Ascending aorta (tissue), 2 donors: ENCODE results near the gene SNAPIN. TPM values are rescaled to one million over a fixed set of nuclear protein-coding genes. Genes with fewer than 3 reads are reported as not detected.
A peak's percentile ranks its signal among the peaks of the same experiment; 100 is the strongest.

Source experiments
- DNase-seq, 2 donors: peaks; one replicate each; pipeline ENCODE4 v3.0.0-alpha.2; 2019; ENCODE audit warnings: low spot score in 2 of 2
- H3K27ac ChIP-seq, 2 donors: fragments of 200-600 bp; sonication (generic); one replicate each; pipeline ENCODE4 v1.5.1; 2016 to 2017; ENCODE audit warnings: mild to moderate bottlenecking in 1 of 2
- H3K27me3 ChIP-seq: fragments of 200-600 bp; sonication (generic); one replicate; pipeline ENCODE4 v1.5.1; 2017
- H3K36me3 ChIP-seq, 2 donors: fragments of 200-600 bp; sonication (generic); one replicate each; pipeline ENCODE4 v1.5.1; 2016
- H3K4me1 ChIP-seq, 2 donors: fragments of 200-600 bp; sonication (generic); one replicate each; pipeline ENCODE4 v1.5.1; 2016 to 2017; ENCODE audit warnings: mild to moderate bottlenecking in 1 of 2
- H3K4me3 ChIP-seq, 2 donors: fragments of 200-600 bp; sonication (generic); one replicate each; pipeline ENCODE4 v1.5.1; 2016 to 2017; ENCODE audit warnings: mild to moderate bottlenecking in 1 of 2
- H3K9me3 ChIP-seq, 2 donors: fragments of 200-600 bp; sonication (generic); one replicate each; pipeline ENCODE4 v1.5.1; 2016
- intact Hi-C: fragments of 100-400 bp; cut with DNase I; formaldehyde crosslinking; loops from one replicate; pipeline ENCODE4 v1.15.1; 2023
- total RNA-seq: library from RNA; depleted of rRNA; stranded (reverse); fragments of >200 nt; gene quantifications from one replicate; pipeline ENCODE4 v1.1.0, GENCODE V29; 2016
- TF ChIP-seq, protein P1 (sequence below), 3 experiments: fragments of 200-600 bp in 2 of 3; fragments of 450-650 bp in 1 of 3; sonication (generic) in 2 of 3; IDR thresholded peaks; one replicate each; pipeline ENCODE4 v1.5.1; 2016 to 2019; ENCODE audit warnings: antibody characterized with exemption in 3 of 3, mild to moderate bottlenecking in 1 of 3, moderate library complexity in 1 of 3

SNAPIN gene
- total RNA-seq, 1 donor from 2014 or later = 61.0 TPM

DNA sequence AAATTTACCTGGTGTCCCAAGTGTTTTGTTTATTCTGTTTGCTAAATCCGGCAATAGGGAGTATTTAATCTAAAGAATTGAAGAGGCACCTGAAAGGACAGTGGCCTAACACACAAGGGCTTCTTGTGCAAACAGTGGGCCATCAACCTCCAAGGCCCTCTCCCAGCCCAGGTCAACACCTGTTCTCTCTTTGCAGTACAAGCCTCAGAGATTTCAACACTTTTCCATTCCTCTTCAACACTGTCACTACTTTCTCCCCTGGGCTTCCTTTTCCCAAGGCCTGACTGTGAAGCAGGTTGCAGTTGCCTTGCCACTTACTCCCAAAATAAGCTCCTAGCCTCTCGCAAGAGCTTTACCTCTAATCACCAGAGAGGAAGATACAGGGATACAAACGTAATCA lies 3.2 kb upstream of the SNAPIN start:
- DNase-seq = no peak
- intact Hi-C loops = no loop called here
- Histone ChIP-seq H3K9me3 (no peaks in the 10 kb centered on the region), H3K4me3 (no peak overlapping the region), H3K27me3 (no peaks in the 10 kb centered on the region), H3K4me1 (peaks cover 0 to 9% of the 10 kb centered on the region in 2 donors), H3K36me3 (no peaks in the 10 kb centered on the region), H3K27ac (no peak overlapping the region)
- TF ChIP-seq, protein P1, sequence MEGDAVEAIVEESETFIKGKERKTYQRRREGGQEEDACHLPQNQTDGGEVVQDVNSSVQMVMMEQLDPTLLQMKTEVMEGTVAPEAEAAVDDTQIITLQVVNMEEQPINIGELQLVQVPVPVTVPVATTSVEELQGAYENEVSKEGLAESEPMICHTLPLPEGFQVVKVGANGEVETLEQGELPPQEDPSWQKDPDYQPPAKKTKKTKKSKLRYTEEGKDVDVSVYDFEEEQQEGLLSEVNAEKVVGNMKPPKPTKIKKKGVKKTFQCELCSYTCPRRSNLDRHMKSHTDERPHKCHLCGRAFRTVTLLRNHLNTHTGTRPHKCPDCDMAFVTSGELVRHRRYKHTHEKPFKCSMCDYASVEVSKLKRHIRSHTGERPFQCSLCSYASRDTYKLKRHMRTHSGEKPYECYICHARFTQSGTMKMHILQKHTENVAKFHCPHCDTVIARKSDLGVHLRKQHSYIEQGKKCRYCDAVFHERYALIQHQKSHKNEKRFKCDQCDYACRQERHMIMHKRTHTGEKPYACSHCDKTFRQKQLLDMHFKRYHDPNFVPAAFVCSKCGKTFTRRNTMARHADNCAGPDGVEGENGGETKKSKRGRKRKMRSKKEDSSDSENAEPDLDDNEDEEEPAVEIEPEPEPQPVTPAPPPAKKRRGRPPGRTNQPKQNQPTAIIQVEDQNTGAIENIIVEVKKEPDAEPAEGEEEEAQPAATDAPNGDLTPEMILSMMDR (IDR thresholded peaks at IDR 0.05) = no peak

DNA sequence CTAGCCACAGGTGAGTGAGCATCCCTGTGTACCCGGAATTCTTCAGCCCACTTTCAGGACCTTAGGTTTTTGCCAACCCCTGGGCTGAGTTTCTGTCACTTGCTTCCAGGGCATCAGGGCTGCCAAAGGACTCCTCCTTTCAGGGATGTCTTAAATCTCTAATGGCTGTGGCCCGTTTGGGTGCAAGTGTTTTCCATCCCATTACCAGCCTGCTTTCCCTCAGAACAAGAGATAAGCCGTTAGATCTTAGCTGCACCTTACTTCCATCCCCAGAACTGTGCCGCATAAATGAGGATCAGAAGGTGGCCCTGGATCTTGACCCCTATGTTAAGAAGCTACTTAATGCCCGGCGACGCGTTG lies 652 bp downstream of the SNAPIN start:
- Histone ChIP-seq H3K4me3 (peak overlapping the region; percentile 73 to 91), H3K27ac (peak overlapping the region; percentile 93 to 94), H3K36me3 (peaks cover 35% of the 10 kb centered on the region in 2 donors), H3K27me3 (no peaks in the 10 kb centered on the region), H3K9me3 (no peaks in the 10 kb centered on the region), H3K4me1 (peaks cover 0 to 7% of the 10 kb centered on the region in 2 donors)
- TF ChIP-seq, protein P1 (IDR thresholded peaks at IDR 0.05) = no peak
- no peak for DNase-seq
- intact Hi-C loops = no loop called here

DNA sequence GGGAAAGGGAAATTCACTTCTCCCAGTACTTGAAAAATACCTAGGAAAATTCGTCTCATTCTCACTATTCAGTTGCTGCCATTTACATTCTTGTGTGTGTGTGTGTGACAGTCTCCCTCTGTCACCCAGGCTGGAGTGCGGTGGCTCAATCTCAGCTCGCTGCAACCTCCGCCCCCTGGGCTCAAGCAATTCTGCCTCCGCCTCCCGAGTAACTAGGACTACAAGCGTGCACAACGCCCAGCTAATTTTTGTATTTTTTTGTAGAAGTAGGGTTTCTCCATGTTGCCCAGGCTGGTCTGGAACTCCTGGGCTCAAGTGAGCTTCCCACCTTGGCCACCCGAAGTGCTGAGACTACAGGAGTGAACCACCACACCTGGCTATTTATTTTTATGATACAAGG lies 1.2 kb downstream of the SNAPIN start:
- TF ChIP-seq, protein P1 (IDR thresholded peaks at IDR 0.05) = no peak
- Histone ChIP-seq H3K36me3 (peaks cover 40% of the 10 kb centered on the region in 2 donors), H3K27me3 (no peaks in the 10 kb centered on the region), H3K4me1 (peaks cover 0 to 7% of the 10 kb centered on the region in 2 donors), H3K27ac (peak overlapping the region in 1 of 2 donors; percentile 93), H3K9me3 (no peaks in the 10 kb centered on the region), H3K4me3 (peak overlapping the region; percentile 73 to 91)
- intact Hi-C loops = loop anchor here (5.0 kb wide), 1 partner anchor 87 kb away; no protein-coding TSS in a partner anchor
- DNase-seq = no peak

DNA sequence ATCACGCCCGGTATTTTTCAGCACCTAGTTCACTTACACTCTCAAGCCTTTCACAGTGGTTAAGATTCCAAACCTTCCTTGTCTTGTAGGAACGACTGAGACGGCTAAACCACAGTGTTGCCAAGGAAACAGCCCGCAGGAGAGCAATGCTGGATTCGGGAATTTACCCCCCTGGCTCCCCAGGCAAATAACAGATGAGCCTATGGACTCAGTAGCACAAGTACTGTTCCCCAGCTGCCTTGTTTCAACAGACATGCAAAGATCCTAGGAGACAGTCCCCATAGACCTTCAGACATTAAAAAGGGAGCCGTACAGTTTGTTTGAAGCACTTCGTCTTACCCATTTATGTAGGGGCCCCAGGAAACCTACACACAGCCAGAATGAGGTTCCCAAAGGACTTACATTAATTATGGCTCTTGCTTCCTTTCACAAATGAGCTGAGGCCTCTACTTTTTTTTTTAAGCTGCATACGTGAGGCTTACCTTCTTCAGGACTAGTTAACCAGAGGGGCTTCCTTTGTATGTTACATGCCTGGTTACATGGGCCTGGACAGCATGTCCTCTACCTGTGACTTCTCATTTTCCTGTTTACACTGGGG lies 2.7 kb downstream of the SNAPIN start:
- Histone ChIP-seq H3K4me1 (peaks cover 0 to 7% of the 10 kb centered on the region in 2 donors), H3K4me3 (no peak overlapping the region), H3K36me3 (peaks cover 55 to 56% of the 10 kb centered on the region in 2 donors), H3K27me3 (no peaks in the 10 kb centered on the region), H3K27ac (no peak overlapping the region), H3K9me3 (no peaks in the 10 kb centered on the region)
- no peak for DNase-seq
- TF ChIP-seq, protein P1 (IDR thresholded peaks at IDR 0.05) = no peak
- intact Hi-C loops = loop anchor here (5.0 kb wide), 1 partner anchor 89 kb away; no protein-coding TSS in a partner anchor

DNA sequence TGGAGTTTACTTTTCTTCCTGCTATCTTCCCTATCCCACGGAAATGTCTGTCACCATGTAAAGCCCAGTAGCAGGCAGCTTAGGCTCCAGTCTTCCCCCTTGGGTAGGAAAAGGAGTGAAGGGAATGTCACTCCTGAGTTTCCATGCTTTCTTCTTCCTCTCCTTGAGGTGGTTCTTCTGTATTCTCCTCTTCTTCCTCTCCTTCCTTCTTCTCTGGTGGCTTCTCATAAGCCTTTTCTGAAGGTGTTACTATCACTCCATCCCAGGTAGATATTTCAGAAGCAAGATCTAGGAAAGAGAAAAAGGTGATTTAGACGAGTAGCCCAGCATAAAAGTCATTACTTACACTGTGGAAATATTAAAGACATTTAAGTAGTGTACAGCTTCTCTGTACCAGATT lies 3.8 kb downstream of the SNAPIN start:
- Histone ChIP-seq H3K4me1 (peaks cover 0 to 7% of the 10 kb centered on the region in 2 donors), H3K4me3 (no peak overlapping the region), H3K27me3 (no peaks in the 10 kb centered on the region), H3K36me3 (peaks cover 66% of the 10 kb centered on the region in 2 donors), H3K9me3 (no peaks in the 10 kb centered on the region), H3K27ac (no peak overlapping the region)
- TF ChIP-seq, protein P1 (IDR thresholded peaks at IDR 0.05) = no peak
- intact Hi-C loops = loop anchor here (5.0 kb wide), 1 partner anchor 90 kb away; no protein-coding TSS in a partner anchor
- no peak for DNase-seq
